ENCODE results near the gene TP53INP2.
"Not testable (repeated sequence)": the region's sequence is repeated elsewhere in the genome, so short reads cannot be mapped to it uniquely, and the experiment has no call there.

TP53INP2 gene

DNA sequence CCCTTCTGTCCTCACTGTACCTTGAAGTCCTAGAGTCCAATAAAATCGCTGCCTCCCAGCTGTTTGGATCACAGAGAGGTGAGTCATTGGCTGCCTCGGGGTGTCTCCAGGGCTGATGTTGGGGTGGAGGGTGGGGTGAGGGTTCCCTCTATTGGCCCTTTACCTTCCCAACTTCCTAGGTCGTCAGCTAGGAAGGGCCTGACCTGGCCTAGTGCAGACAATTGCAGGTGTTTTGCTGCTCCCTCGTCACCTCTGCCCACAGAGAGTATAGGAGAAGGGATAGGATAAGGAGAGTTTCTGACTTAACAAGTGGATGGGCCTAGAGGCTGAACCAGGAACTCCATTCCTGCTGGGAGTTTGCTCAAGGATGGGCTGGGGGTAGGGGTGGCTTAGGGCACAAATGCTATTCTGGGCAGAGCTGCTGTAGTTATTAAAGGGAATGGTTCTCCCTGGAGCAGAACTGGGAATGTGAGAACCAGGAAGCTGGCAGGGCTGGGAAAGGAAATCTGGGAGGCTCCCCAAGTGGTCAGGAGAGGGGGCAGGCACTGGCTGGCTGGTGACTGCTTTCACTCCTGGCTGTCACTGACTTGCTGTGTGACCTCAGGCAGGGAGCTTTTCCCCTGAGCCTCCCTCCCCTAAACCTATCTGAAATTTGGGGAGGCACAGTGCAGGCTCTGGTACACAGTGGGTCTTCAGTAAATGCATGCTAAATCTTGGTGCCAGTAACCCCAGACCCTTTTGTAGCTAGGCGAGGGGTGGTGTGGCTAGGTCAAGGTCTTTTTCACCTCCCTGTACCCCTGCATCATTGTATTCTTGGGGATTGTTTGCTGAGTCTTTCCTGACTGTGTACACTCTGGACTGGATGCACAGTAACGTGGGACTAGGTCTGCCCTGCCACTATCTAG is 1.5 kb downstream of the TP53INP2 start:
- no peak for DNase-seq (ENCODE audit: low read depth in 2 of 2)

DNA sequence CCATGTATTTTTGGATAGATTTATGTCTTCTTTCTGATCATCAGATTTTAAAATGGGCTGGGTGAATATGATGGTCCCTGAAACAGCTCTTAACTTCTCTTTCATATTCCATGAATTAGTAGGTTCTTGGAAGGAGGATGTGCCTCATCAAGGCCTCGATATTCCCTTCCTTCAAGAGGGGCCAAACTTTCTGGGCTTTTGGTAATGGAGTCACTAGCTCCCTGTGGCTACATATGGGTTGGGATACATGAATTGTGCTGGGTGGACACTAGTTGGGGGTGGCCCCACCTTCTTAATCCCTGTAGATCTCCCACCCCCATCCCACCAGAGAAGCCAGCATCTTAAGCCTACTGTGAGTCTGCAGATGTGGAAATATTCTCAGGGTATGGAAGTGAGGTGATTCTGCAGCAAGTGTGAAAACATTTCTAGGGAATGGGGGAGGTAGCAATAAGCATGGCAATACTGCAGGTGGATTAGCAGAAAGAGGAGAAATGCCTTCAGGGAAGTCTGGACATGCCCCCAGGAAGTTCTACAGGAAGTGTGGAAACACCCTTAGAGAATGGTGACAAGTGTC is 2.2 kb downstream of the TP53INP2 start:
- no peak for DNase-seq (ENCODE audit: low read depth in 2 of 2)

GRCh38 chr20:34706912-34707784 is 3.0 kb downstream of the TP53INP2 start:
- no peak for DNase-seq (ENCODE audit: low read depth in 2 of 2)

DNA sequence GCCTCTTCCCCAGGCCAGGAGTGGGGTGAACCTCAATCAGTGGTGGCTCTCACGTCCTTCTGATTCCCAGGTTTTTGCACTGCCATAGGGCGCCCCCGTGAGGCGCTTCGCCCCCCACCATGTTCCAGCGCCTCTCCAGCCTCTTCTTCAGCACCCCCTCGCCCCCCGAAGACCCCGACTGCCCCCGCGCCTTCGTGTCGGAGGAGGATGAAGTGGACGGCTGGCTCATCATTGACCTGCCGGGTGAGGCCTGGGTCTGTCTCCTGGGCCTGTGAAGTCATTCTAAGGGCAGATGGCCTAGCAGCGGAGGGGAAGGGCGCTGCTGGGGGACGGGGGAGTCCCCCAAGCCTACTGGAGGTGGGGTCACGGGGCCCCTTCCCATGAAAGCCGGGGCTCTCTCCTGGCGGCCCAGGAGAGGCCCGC is 4.5 kb downstream of the TP53INP2 start:
- peak; percentile 28 to 40 for DNase-seq (ENCODE audit: low read depth in 2 of 2)

DNA sequence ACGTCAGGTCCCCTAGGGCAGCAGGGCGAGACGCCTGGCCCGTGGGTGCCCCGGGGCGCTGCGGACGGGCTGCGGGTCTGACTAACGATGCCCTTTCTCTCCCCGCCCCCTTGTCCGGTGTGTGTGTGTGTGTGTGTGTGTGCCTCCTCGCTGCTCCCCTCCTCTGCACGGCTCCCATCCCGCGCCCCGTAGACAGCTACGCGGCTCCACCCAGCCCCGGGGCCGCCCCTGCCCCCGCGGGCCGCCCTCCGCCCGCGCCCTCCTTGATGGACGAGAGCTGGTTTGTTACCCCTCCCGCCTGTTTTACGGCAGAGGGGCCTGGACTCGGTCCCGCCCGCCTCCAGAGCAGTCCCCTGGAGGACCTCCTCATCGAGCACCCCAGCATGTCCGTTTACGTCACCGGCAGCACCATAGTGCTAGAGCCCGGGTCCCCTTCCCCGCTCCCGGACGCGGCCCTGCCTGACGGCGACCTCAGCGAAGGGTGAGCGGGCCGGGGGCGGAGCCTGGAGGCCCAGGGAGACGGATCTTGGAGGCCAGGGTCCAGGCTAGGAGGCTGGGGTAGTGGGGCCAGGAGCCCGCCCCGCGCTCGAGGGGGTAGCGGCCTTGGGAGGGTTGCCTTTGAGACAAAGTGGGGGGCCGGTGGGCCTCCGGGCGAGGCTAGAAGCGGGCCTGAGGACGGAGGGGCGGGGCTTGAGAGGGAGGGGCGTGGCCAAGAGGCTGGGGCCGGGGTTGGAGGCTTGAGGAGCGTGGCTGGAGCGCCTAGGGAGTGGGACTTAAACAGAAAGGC is 5.1 kb downstream of the TP53INP2 start:
- DNase-seq (ENCODE audit: low read depth in 2 of 2): peak; percentile 62 to 72

DNA sequence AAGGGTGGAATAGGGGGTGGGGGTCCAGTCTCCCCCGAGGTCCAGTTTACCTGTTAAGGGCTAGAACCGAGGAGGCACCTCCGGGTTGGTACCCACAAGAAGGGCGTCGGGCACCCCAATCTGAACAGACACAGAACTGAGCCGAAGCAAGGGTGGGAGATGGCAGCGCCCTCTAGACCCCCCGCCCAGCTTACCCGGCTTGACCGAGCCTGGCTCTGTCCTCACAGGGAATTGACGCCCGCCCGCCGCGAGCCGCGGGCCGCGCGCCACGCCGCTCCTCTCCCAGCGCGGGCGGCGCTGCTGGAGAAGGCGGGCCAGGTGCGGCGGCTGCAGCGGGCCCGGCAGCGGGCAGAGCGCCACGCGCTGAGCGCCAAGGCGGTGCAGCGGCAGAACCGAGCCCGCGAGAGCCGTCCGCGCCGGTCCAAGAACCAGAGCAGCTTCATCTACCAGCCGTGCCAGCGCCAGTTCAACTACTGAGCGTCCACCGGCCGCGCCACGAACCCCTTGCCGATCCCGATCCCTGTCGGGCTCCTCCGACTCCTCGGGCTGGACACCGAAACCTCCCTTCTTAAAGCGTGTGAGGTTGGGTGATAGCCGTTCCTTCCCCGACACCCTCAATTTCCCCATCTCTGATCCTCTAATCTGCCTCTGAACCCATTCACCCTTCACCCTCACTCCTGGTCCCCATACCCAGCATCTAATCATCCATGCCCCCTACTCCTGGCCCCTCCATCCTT is 5.9 kb downstream of the TP53INP2 start:
- peak in 1 of 2 donors; percentile 57 for DNase-seq (ENCODE audit: low read depth in 2 of 2)

- DNase-seq (ENCODE audit: low read depth in 2 of 2): no peak
These were observed 6.4 kb downstream of the TP53INP2 start for GRCh38 chr20:34710568-34710839.

DNA sequence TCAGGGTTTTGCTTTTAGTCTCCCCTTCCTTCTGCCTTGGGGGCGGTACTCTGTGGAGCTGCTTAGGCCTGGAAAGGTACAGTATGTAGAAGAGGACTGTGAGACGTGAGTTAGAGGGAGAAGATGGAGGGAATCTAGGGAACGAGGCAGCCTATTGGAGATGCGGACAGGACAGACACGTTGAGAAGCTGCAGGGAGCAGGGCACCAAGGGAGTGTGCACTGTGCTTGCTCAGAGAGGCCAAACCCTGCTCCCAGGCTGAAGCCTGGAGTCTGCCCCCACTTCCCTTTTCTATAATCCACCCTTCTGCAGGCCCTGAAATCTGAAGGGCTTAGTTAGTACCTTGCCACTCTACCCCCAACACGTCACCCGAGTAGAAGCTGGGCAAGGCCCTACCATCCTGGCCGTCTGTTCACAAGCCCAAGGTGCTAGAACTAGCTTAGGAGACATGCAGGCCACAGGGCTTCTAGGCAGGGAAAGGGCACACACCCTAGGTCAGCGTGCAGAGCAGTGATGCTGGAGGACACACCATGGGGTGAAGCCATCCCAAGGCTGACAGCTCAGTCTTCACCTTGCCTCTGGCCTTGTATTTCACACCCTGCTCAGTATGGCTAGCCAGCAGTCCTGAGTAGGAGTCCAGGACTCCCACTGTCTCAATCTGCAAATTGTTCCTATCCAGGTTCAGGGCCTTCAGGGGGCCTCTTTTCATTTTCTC is 6.9 kb downstream of the TP53INP2 start:
- DNase-seq (ENCODE audit: low read depth in 2 of 2): no peak

GRCh38 chr20:34711813-34712430 is 7.8 kb downstream of the TP53INP2 start:
- DNase-seq (ENCODE audit: low read depth in 2 of 2): no peak

- DNase-seq (ENCODE audit: low read depth in 2 of 2): no peak
These were observed 8.5 kb downstream of the TP53INP2 start for GRCh38 chr20:34712525-34713192.

GRCh38 chr20:34713194-34713943 is 9.2 kb downstream of the TP53INP2 start:
- no peak for DNase-seq (ENCODE audit: low read depth in 2 of 2)

GRCh38 chr20:34713944-34714515 is 9.9 kb downstream of the TP53INP2 start:
- not testable (repeated sequence) for DNase-seq (ENCODE audit: low read depth in 2 of 2)

GRCh38 chr20:34715384-34715783 is 11.2 kb downstream of the TP53INP2 start:
- no peak for DNase-seq (ENCODE audit: low read depth in 2 of 2)

DNA sequence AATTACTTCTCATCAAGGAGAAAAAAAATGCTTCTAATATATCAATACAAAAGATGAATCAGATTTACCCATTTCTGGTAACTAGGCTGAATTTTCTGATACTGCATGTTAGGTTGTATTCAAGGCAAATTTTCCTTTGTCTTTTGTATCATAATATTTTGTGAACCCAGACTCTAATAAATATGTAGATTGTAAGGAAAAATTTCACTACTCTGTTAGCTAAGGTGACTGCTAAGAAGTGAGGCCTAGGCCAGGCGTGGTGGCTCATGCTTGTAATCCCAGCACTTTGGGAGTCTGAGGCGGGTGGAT is 12.7 kb downstream of the TP53INP2 start:
- no peak for DNase-seq (ENCODE audit: low read depth in 2 of 2)

GRCh38 chr20:34717230-34718095 is 13.3 kb downstream of the TP53INP2 start:
- DNase-seq (ENCODE audit: low read depth in 2 of 2): no peak

- not testable (repeated sequence) for DNase-seq (ENCODE audit: low read depth in 2 of 2)
These were observed 15.3 kb downstream of the TP53INP2 start for GRCh38 chr20:34719242-34720017.

- DNase-seq (ENCODE audit: low read depth in 2 of 2): no peak
These were observed 16.1 kb downstream of the TP53INP2 start for GRCh38 chr20:34720266-34720665.

All from activated CD4-positive, alpha-beta T cell treated with anti-CD3 and anti-CD28 coated beads for 24 hours (primary cell).